ENCODE measurements around the gene EDAR.

Gene EDAR

GRCh38 chr2:108907822-108908712, 81.0 kb downstream of the EDAR start:
- DNase-seq = peak in 2 of 3 experiments; percentile 59 to 64

GRCh38 chr2:108906403-108907077, 82.5 kb downstream of the EDAR start:
- no peak for DNase-seq

GRCh38 chr2:108905906-108906305, 83.1 kb downstream of the EDAR start:
- DNase-seq = no peak

GRCh38 chr2:108905176-108905575, 83.8 kb downstream of the EDAR start:
- DNase-seq = no peak

GRCh38 chr2:108904680-108905079, 84.3 kb downstream of the EDAR start:
- no peak for DNase-seq

GRCh38 chr2:108898315-108899082, 90.5 kb downstream of the EDAR start:
- DNase-seq = no peak

- no peak for DNase-seq
Measured at GRCh38 chr2:108896741-108897140, 92.3 kb downstream of the EDAR start.

GRCh38 chr2:108895188-108895587, 93.8 kb downstream of the EDAR start:
- no peak for DNase-seq

GRCh38 chr2:108894766-108895165, 94.3 kb downstream of the EDAR start:
- DNase-seq = no peak

- no peak for DNase-seq
Measured at GRCh38 chr2:108893277-108893676, 95.7 kb downstream of the EDAR start.

GRCh38 chr2:108889907-108890306, 99.1 kb downstream of the EDAR start:
- no peak for DNase-seq

- DNase-seq = peak; percentile 6 to 54 (median 19)
Measured at GRCh38 chr2:108884619-108885018, 104.4 kb downstream of the EDAR start.

GRCh38 chr2:108878276-108878675, 110.7 kb downstream of the EDAR start:
- no peak for DNase-seq

GRCh38 chr2:108877506-108877905, 111.5 kb downstream of the EDAR start:
- DNase-seq = no peak

- DNase-seq = no peak
Measured at GRCh38 chr2:108870069-108870644, 118.9 kb downstream of the EDAR start.

- DNase-seq = no peak
Measured at GRCh38 chr2:108869542-108869941, 119.5 kb downstream of the EDAR start.

- DNase-seq = no peak
Measured at GRCh38 chr2:108868911-108869310, 120.1 kb downstream of the EDAR start.

- no peak for DNase-seq
Measured at GRCh38 chr2:108866041-108866440, 123.0 kb downstream of the EDAR start.

- DNase-seq = no peak
Measured at GRCh38 chr2:108858894-108859293, 130.1 kb downstream of the EDAR start.

- DNase-seq = peak in 1 of 3 experiments; percentile 50
Measured at GRCh38 chr2:108855194-108855593, 133.8 kb downstream of the EDAR start.

GRCh38 chr2:108854484-108854883, 134.5 kb downstream of the EDAR start:
- DNase-seq = no peak

GRCh38 chr2:108853421-108853820, 135.6 kb downstream of the EDAR start:
- DNase-seq = no peak

GRCh38 chr2:108852375-108852774, 136.6 kb downstream of the EDAR start:
- DNase-seq = no peak

All from NCI-H1417 (cell line).